Measurements from ENCODE around the gene ZER1.

Gene ZER1

DNA sequence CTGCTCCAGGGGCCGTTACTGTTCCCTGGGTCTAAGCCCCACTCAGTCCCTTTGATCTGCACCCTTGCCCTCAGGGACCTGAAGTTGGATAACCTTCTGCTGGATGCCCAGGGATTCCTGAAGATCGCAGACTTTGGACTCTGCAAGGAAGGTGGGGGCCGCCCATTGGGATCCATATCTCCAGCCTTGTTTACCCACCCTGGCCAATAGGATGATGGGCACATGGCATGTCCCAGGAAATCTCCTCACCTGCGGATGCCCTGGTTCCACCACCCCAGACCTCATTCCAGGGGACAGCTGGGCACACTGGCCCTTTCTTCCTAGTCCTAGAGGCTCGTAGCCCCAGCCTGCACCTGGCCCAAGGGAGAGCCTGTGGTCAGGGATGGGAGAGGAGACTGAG is 53.3 kb downstream of the ZER1 start:
- Mint-ChIP-seq H3K36me3 (no peaks in the 10 kb centered on the region), H3K4me3 (no peak overlapping the region), H3K27ac (no peak overlapping the region), H3K4me1 (ENCODE audit: low read depth) (peaks cover 12% of the 10 kb centered on the region), H3K27me3 (no peaks in the 10 kb centered on the region), H3K9me3 (ENCODE audit: low read depth) (no peaks in the 10 kb centered on the region)

GRCh38 chr9:128718047-128718446 is 53.7 kb downstream of the ZER1 start:
- Mint-ChIP-seq H3K4me3 (no peak overlapping the region), H3K9me3 (ENCODE audit: low read depth) (no peaks in the 10 kb centered on the region), H3K36me3 (no peaks in the 10 kb centered on the region), H3K27me3 (no peaks in the 10 kb centered on the region), H3K4me1 (ENCODE audit: low read depth) (peaks cover 9% of the 10 kb centered on the region), H3K27ac (no peak overlapping the region)

DNA sequence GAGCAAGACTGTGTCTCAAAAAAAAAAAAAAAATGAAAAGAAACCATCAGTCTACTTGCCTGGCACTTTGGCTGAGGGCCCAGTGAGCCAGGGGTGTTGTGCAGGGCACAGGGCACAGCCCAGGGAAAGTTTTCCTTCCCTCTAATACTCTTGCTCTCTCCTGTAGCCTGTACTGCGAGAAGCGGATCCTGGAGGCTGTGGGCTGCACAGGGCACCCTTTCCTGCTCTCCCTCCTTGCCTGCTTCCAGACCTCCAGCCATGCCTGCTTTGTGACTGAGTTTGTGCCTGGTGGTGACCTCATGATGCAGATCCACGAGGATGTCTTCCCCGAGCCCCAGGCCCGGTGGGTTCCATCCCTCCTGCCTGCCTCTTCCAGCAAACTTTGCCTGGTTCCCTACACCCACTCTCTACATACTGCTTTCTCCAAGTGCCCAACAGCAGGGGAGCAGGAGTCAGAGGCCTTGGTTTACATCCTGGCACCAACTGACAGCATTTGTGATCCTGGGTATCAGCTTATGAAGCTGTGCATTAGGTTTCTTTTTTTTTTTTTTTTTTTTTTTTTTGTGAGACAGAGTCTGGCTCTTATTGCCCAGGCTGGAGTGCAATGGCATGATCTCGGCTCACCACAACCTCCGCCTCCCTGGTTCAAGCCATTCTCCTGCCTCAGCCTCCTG is 55.0 kb downstream of the ZER1 start:
- Mint-ChIP-seq H3K27me3 (no peaks in the 10 kb centered on the region), H3K4me3 (no peak overlapping the region), H3K36me3 (no peaks in the 10 kb centered on the region), H3K4me1 (ENCODE audit: low read depth) (no peaks in the 10 kb centered on the region), H3K9me3 (ENCODE audit: low read depth) (no peaks in the 10 kb centered on the region), H3K27ac (no peak overlapping the region)

GRCh38 chr9:128715436-128715750 is 56.3 kb downstream of the ZER1 start:
- Mint-ChIP-seq H3K36me3 (no peaks in the 10 kb centered on the region), H3K9me3 (ENCODE audit: low read depth) (no peaks in the 10 kb centered on the region), H3K4me3 (no peak overlapping the region), H3K4me1 (ENCODE audit: low read depth) (no peaks in the 10 kb centered on the region), H3K27ac (no peak overlapping the region), H3K27me3 (no peaks in the 10 kb centered on the region)

- no peaks in the 10 kb centered on the region for H3K36me3 Mint-ChIP-seq
- H3K4me3 Mint-ChIP-seq = no peak overlapping the region
- no peak overlapping the region for H3K27ac Mint-ChIP-seq
- H3K27me3 Mint-ChIP-seq = no peaks in the 10 kb centered on the region
- no peaks in the 10 kb centered on the region for H3K4me1 Mint-ChIP-seq (ENCODE audit: low read depth)
- H3K9me3 Mint-ChIP-seq (ENCODE audit: low read depth) = no peaks in the 10 kb centered on the region
Measured at GRCh38 chr9:128714586-128715435, 56.9 kb downstream of the ZER1 start.

DNA sequence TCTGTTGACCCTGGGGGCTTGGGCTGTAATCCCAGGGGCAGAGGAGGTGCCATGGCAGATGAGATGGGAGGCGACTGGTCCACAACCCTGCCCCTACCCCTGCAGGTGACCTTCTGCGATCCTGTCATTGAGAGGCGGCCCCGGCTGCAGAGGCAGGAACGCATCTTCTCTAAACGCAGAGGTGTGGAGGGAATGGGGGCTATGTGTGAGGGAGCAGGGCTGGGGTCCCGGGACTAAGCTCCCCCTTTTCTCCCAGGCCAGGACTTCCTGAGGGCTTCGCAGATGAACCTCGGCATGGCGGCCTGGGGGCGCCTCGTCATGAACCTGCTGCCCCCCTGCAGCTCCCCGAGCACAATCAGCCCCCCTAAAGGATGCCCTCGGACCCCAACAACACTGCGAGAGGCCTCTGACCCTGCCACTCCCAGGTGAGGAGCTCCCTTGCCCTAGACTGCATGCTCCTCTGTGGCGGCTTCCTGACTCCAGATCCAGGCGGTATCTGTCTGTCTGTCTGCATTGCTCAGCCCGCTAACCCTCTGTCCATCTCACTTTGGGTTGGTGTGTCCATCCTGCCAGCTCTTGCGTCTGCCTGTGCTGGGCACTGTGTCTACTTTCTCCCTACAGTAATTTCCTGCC is 57.7 kb downstream of the ZER1 start:
- Mint-ChIP-seq H3K4me3 (no peak overlapping the region), H3K27ac (no peak overlapping the region)

GRCh38 chr9:128713411-128713780 is 58.3 kb downstream of the ZER1 start:
- H3K36me3 Mint-ChIP-seq = no peaks in the 10 kb centered on the region
- no peak overlapping the region for H3K27ac Mint-ChIP-seq
- no peaks in the 10 kb centered on the region for H3K27me3 Mint-ChIP-seq
- H3K4me1 Mint-ChIP-seq (ENCODE audit: low read depth) = no peaks in the 10 kb centered on the region
- no peaks in the 10 kb centered on the region for H3K9me3 Mint-ChIP-seq (ENCODE audit: low read depth)
- no peak overlapping the region for H3K4me3 Mint-ChIP-seq

More for the DNA sequence above, 57.7 kb downstream of the ZER1 start:
- no peaks in the 10 kb centered on the region for H3K9me3 Mint-ChIP-seq (ENCODE audit: low read depth)
- H3K4me1 Mint-ChIP-seq (ENCODE audit: low read depth) = no peaks in the 10 kb centered on the region
- no peaks in the 10 kb centered on the region for H3K36me3 Mint-ChIP-seq
- no peaks in the 10 kb centered on the region for H3K27me3 Mint-ChIP-seq

DNA sequence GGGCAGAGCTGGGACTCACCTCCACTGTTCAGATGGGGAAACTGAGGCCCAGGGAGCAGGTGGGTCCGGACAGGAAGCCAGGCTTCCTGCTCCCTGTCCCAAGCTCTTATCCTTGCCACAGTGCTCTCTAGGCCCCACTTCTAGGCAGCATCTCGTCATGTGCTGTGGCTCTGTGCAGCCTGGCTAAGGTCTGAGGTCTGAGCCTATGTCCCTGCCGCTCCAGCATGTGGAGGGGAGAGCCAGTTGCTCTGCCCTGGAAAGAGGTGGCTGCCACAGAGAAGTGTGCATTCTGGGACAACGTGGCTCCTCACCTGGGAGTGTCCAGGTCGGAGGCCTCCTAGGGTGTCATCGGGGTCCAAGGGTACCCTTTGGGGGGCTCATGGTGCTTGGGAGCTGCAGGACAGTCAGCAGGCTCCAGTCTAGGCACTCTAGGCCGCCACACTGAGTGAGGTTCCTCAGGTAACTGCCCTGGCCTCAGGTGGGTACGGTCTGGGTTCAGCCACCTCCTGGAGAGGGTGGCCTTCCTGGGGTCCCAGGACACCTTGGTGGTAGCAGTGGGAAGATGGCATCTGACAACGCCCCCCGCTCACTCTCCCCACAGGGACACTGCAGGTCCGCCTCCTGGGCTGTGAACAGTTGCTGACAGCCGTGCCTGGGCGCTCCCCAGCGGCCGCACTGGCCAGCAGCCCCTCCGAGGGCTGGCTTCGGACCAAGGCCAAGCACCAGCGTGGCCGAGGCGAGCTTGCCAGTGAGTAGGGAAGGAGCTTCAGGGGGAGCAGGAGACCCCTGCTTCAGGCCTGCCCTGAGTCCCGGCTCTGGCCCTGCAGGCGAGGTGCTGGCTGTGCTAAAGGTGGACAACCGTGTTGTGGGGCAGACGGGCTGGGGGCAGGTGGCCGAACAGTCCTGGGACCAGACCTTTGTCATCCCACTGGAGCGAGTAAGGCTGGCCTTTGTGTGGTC is 59.0 kb downstream of the ZER1 start:
- H3K36me3 Mint-ChIP-seq = no peaks in the 10 kb centered on the region
- no peaks in the 10 kb centered on the region for H3K27me3 Mint-ChIP-seq
- H3K27ac Mint-ChIP-seq = no peak overlapping the region
- no peaks in the 10 kb centered on the region for H3K4me1 Mint-ChIP-seq (ENCODE audit: low read depth)
- H3K9me3 Mint-ChIP-seq (ENCODE audit: low read depth) = no peaks in the 10 kb centered on the region
- H3K4me3 Mint-ChIP-seq = no peak overlapping the region

DNA sequence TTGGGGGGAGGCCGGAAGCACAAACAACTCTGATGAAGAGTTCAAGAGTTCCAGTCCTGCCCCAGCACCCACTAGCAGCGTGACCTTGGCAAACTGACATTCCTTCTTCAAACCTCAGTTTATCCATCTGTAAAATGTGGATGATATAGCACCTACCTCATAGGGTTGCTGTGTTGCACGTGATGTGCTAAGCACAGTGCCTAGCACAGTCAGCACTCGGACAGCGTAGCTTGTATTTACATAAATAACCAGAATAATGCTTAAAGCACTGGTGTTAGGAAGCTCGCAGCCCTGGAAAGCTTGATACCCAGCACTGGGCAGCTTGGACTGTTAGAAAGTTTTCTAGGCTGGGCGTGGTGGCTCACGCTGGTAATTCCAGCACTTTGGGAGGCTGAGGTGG is 64.3 kb downstream of the ZER1 start:
- H3K4me3 Mint-ChIP-seq = no peak overlapping the region
- H3K9me3 Mint-ChIP-seq (ENCODE audit: low read depth) = no peaks in the 10 kb centered on the region
- no peaks in the 10 kb centered on the region for H3K27me3 Mint-ChIP-seq
- no peaks in the 10 kb centered on the region for H3K36me3 Mint-ChIP-seq
- peaks cover 3% of the 10 kb centered on the region for H3K4me1 Mint-ChIP-seq (ENCODE audit: low read depth)
- H3K27ac Mint-ChIP-seq = no peak overlapping the region

- Mint-ChIP-seq H3K4me1 (ENCODE audit: low read depth) (peaks cover 5% of the 10 kb centered on the region), H3K36me3 (no peaks in the 10 kb centered on the region), H3K27ac (no peak overlapping the region)
Measured at GRCh38 chr9:128706671-128707381, 64.9 kb downstream of the ZER1 start.

DNA sequence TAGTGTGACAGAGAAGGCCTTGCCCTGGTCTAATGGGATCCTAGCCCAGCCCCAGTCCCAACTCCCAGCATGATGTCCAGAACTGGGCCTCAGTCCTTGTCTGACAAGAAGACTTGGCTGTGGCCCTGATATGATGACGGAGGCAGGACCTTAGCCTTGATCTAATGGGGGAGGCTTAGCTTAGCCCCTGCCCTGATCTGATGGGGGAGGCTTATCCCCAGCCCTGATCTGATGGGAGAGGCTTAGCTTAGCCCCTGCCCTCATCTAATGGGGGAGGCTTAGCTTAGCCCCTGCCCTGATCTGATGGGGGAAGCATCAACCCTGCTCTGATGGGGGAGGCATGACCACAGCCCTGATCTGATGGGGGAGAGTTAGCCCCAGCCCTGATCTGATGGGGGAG is 65.7 kb downstream of the ZER1 start:
- no peak overlapping the region for H3K4me3 Mint-ChIP-seq
- H3K9me3 Mint-ChIP-seq (ENCODE audit: low read depth) = no peaks in the 10 kb centered on the region
- no peak overlapping the region for H3K27ac Mint-ChIP-seq
- H3K4me1 Mint-ChIP-seq (ENCODE audit: low read depth) = peaks cover 11% of the 10 kb centered on the region
- H3K36me3 Mint-ChIP-seq = no peaks in the 10 kb centered on the region
- H3K27me3 Mint-ChIP-seq = no peaks in the 10 kb centered on the region

More at GRCh38 chr9:128706671-128707381, 64.9 kb downstream of the ZER1 start:
- Mint-ChIP-seq H3K27me3 (no peaks in the 10 kb centered on the region), H3K9me3 (ENCODE audit: low read depth) (no peaks in the 10 kb centered on the region), H3K4me3 (no peak overlapping the region)

DNA sequence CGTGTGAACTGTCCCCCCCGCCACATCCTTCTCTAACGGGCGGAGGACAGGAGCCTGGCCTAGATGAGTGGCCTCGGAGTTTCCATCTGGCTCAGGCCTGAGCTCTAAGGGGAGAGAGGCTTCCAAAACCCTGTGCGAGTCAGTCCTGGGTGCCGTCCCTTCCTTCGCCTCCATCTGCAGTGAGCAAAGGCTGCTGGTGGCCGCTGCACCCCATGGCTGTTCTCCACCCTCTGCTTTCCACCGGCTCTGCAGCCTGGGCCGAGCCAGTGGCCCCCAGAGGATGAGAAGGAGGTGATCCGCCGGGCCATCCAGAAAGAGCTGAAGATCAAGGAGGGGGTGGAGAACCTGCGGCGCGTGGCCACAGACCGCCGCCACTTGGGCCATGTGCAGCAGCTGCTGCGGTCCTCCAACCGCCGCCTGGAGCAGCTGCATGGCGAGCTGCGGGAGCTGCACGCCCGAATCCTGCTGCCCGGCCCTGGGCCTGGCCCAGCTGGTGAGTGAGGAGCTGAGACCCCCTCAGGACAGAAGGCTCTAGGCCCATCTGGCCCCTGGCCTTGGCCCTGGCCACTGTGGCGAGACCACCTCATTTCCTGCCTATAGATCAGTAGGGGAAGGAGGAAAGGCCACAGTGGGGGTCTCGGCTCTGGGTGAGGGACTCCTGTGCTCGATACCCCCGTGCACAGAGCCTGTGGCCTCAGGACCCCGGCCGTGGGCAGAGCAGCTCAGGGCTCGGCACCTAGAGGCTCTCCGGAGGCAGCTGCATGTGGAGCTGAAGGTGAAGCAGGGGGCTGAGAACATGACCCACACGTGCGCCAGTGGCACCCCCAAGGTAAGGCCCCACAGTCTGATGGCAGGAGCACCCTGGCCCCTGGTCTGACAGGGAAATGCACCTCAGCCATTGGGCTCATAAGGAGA is 66.4 kb downstream of the ZER1 start:
- peaks cover 11% of the 10 kb centered on the region for H3K4me1 Mint-ChIP-seq (ENCODE audit: low read depth)
- no peak overlapping the region for H3K4me3 Mint-ChIP-seq
- H3K27me3 Mint-ChIP-seq = no peaks in the 10 kb centered on the region
- H3K36me3 Mint-ChIP-seq = no peaks in the 10 kb centered on the region
- no peaks in the 10 kb centered on the region for H3K9me3 Mint-ChIP-seq (ENCODE audit: low read depth)
- no peak overlapping the region for H3K27ac Mint-ChIP-seq

DNA sequence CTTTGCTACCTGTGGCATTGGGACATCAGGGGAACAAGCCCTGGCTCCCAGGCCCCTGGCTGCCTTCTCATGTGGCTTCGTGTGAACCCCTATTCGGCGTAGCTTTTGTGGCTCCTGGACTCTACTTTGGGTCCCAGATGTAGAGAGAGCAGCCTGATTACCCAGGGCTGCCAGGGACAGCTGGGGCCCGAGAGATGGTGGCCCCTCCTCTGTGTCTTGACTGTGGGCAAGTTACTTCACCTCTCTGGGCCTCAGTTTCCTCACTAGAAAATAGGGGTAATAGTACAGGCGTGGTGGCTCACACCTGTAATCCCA is 67.4 kb downstream of the ZER1 start:
- peak overlapping the region; percentile 83 for H3K4me3 Mint-ChIP-seq
- no peaks in the 10 kb centered on the region for H3K9me3 Mint-ChIP-seq (ENCODE audit: low read depth)
- H3K4me1 Mint-ChIP-seq (ENCODE audit: low read depth) = peaks cover 11% of the 10 kb centered on the region
- no peaks in the 10 kb centered on the region for H3K36me3 Mint-ChIP-seq
- no peaks in the 10 kb centered on the region for H3K27me3 Mint-ChIP-seq
- H3K27ac Mint-ChIP-seq = no peak overlapping the region

All from activated naive CD8-positive, alpha-beta T cell (primary cell).